ENCODE measurements around the gene EPB41L1.

- TF ChIP-seq CTCF (optimal IDR thresholded peaks at IDR 0.05 in 1 of 3, IDR thresholded peaks at IDR 0.05 in 1 of 3, conservative IDR thresholded peaks at IDR 0.05 in 1 of 3; ENCODE audit: extremely low read depth in 1 of 3, insufficient read depth in 2 of 3, low read length in 3 of 3) (no peak), EZH2 (IDR thresholded peaks at IDR 0.05; ENCODE audit: low read length) (no peak)
These were observed 38.6 kb upstream of the EPB41L1 start for GRCh38 chr20:36115925-36116324.
